IPS-NIHi7 (cell line): ENCODE measurements around the gene SYCP2.

ENCODE experiments used
- DNase-seq: peaks from one replicate; pipeline ENCODE4 v3.0.0; 2012; ENCODE audit warnings: mixed read lengths; ENCODE audit errors: extremely low spot score

The SYCP2 gene

GRCh38 chr20:59823030-59823423, 110.4 kb downstream of the SYCP2 start:
- no peak for DNase-seq

- DNase-seq, result no peak
These were observed 111.0 kb downstream of the SYCP2 start for GRCh38 chr20:59822291-59823029.

- no peak for DNase-seq
These were observed 111.6 kb downstream of the SYCP2 start for GRCh38 chr20:59821788-59822187.

GRCh38 chr20:59821201-59821600, 112.2 kb downstream of the SYCP2 start:
- no peak for DNase-seq

GRCh38 chr20:59820204-59821041, 113.0 kb downstream of the SYCP2 start:
- no peak for DNase-seq

GRCh38 chr20:59819496-59820203, 113.8 kb downstream of the SYCP2 start:
- no peak for DNase-seq

- DNase-seq, result no peak
These were observed 114.5 kb downstream of the SYCP2 start for GRCh38 chr20:59818911-59819310.

GRCh38 chr20:59817846-59818615, 115.4 kb downstream of the SYCP2 start:
- DNase-seq, result no peak

- no peak for DNase-seq
These were observed 116.0 kb downstream of the SYCP2 start for GRCh38 chr20:59817406-59817805.

GRCh38 chr20:59816146-59816738, 117.2 kb downstream of the SYCP2 start:
- DNase-seq, result peak; percentile 1

- peak; percentile 3 for DNase-seq
These were observed 118.5 kb downstream of the SYCP2 start for GRCh38 chr20:59814840-59815340.

GRCh38 chr20:59813948-59814839, 119.2 kb downstream of the SYCP2 start:
- DNase-seq, result peak; percentile 7
